ENCODE measurements around the gene TTLL11. TPM values are rescaled to one million over a fixed set of nuclear protein-coding genes. Genes with fewer than 3 reads are reported as not detected.

The TTLL11 gene
- total RNA-seq, 4 donors from 2014 or later = 20.5 to 41.3 (median 27.6) TPM

- no peaks in the 10 kb centered on the region for H3K9me3 ChIP-seq
- H3K27me3 ChIP-seq = peaks cover 0 to 23% (median 2%) of the 10 kb centered on the region in 4 donors
- no peak for DNase-seq (ENCODE audit: extremely low spot score)
- no peak overlapping the region for H3K27ac ChIP-seq (replicated peaks in 1 of 4)
- TF ChIP-seq EP300 (IDR thresholded peaks at IDR 0.05) (no peak), CTCF (IDR thresholded peaks at IDR 0.05) (no peak), POLR2AphosphoS5 (IDR thresholded peaks at IDR 0.05) (no peak), POLR2A (IDR thresholded peaks at IDR 0.05; ENCODE audit: low read depth) (no peak)
- H3K36me3 ChIP-seq = no peaks in the 10 kb centered on the region
- H3K4me1 ChIP-seq = peaks cover 32 to 38% (median 35%) of the 10 kb centered on the region in 4 donors
- WGBS = 51% methylated on average over 16 of the region's 21 CpGs
- intact Hi-C loops (cut with DNase I) = loop anchor here (1.0 to 2.0 kb wide), 2 partner anchors 225 to 327 kb away; no protein-coding TSS in a partner anchor
- H3K4me3 ChIP-seq = peak overlapping the region in 2 of 4 donors; percentile 40 to 50
These were observed 32.6 kb upstream of the TTLL11 start for GRCh38 chr9:122125509-122126330.

DNA sequence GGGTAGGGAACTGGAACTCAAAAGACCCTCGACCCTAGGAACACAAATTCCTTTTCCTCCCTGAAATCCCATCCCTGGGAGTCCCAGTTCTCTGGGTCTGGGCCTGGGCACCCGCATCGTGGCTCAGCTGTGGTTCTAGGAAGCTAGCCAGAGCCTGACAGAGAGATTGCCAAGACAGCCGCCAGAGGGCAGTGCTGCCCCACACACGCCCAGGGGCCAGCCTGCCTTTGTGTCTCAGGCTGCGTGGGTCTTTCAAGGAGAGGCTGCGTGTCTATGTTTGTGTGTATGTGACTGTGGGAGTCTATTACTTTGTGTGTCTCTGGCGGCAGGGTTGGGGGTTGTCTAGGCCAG, 32.0 kb upstream of the TTLL11 start:
- intact Hi-C loops (cut with DNase I) = loop anchor here (1.0 to 2.0 kb wide), 2 partner anchors 225 to 328 kb away; no protein-coding TSS in a partner anchor
- WGBS = 0% methylated on average over 2 of the region's 8 CpGs
- no peak for DNase-seq (ENCODE audit: extremely low spot score)
- Histone ChIP-seq H3K27me3 (peaks cover 0 to 23% (median 2%) of the 10 kb centered on the region in 4 donors), H3K4me1 (peaks cover 32 to 36% (median 33%) of the 10 kb centered on the region in 4 donors), H3K27ac (replicated peaks in 1 of 4) (no peak overlapping the region), H3K4me3 (no peak overlapping the region), H3K9me3 (no peaks in the 10 kb centered on the region), H3K36me3 (no peaks in the 10 kb centered on the region)
- TF ChIP-seq EP300 (IDR thresholded peaks at IDR 0.05) = no peak
- peak; percentile 95 to 98 (median 96) for TF ChIP-seq CTCF (IDR thresholded peaks at IDR 0.05)
- TF ChIP-seq POLR2AphosphoS5 (IDR thresholded peaks at IDR 0.05) = peak in 1 of 2 donors; percentile 54
- no peak for TF ChIP-seq POLR2A (IDR thresholded peaks at IDR 0.05; ENCODE audit: low read depth)

- intact Hi-C loops (cut with DNase I) = loop anchor here (2.0 kb wide), 1 partner anchor 328 kb away; no protein-coding TSS in a partner anchor
- no peaks in the 10 kb centered on the region for H3K9me3 ChIP-seq
- peaks cover 0 to 23% (median 2%) of the 10 kb centered on the region in 4 donors for H3K27me3 ChIP-seq
- DNase-seq (ENCODE audit: extremely low spot score) = no peak
- TF ChIP-seq POLR2AphosphoS5 (IDR thresholded peaks at IDR 0.05) (no peak), EP300 (IDR thresholded peaks at IDR 0.05) (no peak), CTCF (IDR thresholded peaks at IDR 0.05) (no peak), POLR2A (IDR thresholded peaks at IDR 0.05; ENCODE audit: low read depth) (no peak)
- 77% methylated on average over 6 of the region's 7 CpGs for WGBS
- peaks cover 32 to 36% (median 33%) of the 10 kb centered on the region in 4 donors for H3K4me1 ChIP-seq
- no peak overlapping the region for H3K4me3 ChIP-seq
- H3K27ac ChIP-seq (replicated peaks in 1 of 4) = no peak overlapping the region
- H3K36me3 ChIP-seq = no peaks in the 10 kb centered on the region
These were observed 31.4 kb upstream of the TTLL11 start for GRCh38 chr9:122124528-122124927.

DNA sequence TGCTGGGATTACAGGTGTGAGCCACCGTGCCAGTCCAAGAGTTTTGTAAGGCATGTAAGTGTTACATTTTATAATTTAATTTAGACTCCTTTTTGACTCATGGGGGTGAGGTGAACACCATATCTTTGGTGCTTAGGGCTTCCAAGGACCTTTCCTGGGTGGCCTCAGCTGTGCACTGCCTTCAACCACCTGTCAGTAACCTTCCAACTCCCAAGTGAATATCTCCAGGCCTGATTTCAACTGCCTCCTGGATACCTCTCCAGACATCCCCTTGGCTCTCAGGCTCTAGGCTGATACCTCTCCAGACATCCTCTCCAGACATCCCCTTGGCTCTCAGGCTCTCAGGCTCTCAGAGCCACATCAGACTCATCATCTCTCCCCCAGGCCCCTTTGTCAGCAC, 30.9 kb upstream of the TTLL11 start:
- WGBS = 88% methylated on average over 1 of the region's 1 CpG
- Histone ChIP-seq H3K27me3 (peaks cover 0 to 23% (median 2%) of the 10 kb centered on the region in 4 donors), H3K36me3 (no peaks in the 10 kb centered on the region), H3K27ac (replicated peaks in 1 of 4) (no peak overlapping the region), H3K4me1 (peaks cover 29 to 36% (median 33%) of the 10 kb centered on the region in 4 donors), H3K4me3 (no peak overlapping the region), H3K9me3 (no peaks in the 10 kb centered on the region)
- DNase-seq (ENCODE audit: extremely low spot score) = no peak
- intact Hi-C loops (cut with DNase I) = loop anchor here (2.0 kb wide), 1 partner anchor 329 kb away; no protein-coding TSS in a partner anchor
- TF ChIP-seq EP300 (IDR thresholded peaks at IDR 0.05) = no peak
- no peak for TF ChIP-seq POLR2A (IDR thresholded peaks at IDR 0.05; ENCODE audit: low read depth)
- no peak for TF ChIP-seq CTCF (IDR thresholded peaks at IDR 0.05)
- no peak for TF ChIP-seq POLR2AphosphoS5 (IDR thresholded peaks at IDR 0.05)

Measured in esophagus muscularis mucosa (tissue), 4 donors.